ENCODE results near the gene SLC35F2.

SLC35F2 gene

GRCh38 chr11:107821199-107821927 is 37.2 kb downstream of the SLC35F2 start:
- DNase-seq (ENCODE audit: low read depth, low spot score): no peak

DNA sequence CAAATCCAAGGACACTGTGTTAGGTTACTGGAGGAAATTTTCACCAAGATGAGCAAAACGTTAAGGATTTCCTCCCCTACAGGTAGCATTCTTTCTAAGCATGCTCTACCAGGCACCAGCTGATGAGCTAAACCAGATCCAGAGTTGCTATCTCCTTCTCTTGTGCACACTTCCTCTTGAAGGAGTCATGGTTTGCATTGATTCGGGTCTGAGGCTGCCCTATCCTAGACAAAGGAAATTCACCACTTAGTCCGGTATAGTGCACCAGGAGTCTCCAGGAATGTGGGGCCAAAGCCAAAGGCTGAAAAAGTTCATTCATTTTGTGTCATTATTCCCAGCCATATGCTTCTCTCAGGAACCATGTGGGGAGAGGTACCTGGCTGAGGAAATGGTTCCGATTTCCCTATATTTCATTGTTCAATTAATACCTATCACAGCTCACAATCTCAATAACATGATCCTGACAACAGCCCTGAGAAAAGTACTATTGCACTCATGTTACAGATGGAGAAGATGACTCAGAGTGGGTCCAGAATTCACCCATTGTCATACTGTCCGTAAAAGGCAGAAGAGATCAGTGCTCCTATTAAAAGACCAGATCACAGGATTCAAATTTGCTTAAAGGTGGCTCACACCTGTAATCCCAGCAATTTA is 39.1 kb downstream of the SLC35F2 start:
- TF ChIP-seq YY1 (IDR thresholded peaks at IDR 0.05; ENCODE audit: insufficient read depth, insufficient read length) (no peak), SUZ12 (IDR thresholded peaks at IDR 0.05; ENCODE audit: extremely low read depth, insufficient read depth, insufficient read length) (no peak), ZNF274 (IDR thresholded peaks at IDR 0.05; ENCODE audit: low read depth, low read length) (no peak)
- no peak for DNase-seq (ENCODE audit: low read depth, low spot score)
- H3K9ac ChIP-seq (ENCODE audit: insufficient read length, low read depth): no peak overlapping the region
- no peaks in the 10 kb centered on the region for H3K27me3 ChIP-seq (ENCODE audit: insufficient read depth, insufficient read length)
- no peaks in the 10 kb centered on the region for H3K36me3 ChIP-seq (ENCODE audit: insufficient read depth, insufficient read length, low read length)
- H3K9me3 ChIP-seq (ENCODE audit: insufficient read depth, low read length): no peaks in the 10 kb centered on the region
- no peak overlapping the region for H3K4me3 ChIP-seq (ENCODE audit: insufficient read length, low read depth)
- H3K4me1 ChIP-seq (ENCODE audit: insufficient read depth, insufficient read length): no peaks in the 10 kb centered on the region

More at GRCh38 chr11:107821199-107821927, 37.2 kb downstream of the SLC35F2 start:
- Histone ChIP-seq H3K9ac (ENCODE audit: insufficient read length, low read depth) (no peak overlapping the region), H3K9me3 (ENCODE audit: insufficient read depth, low read length) (no peaks in the 10 kb centered on the region), H3K4me1 (ENCODE audit: insufficient read depth, insufficient read length) (no peaks in the 10 kb centered on the region), H3K36me3 (ENCODE audit: insufficient read depth, insufficient read length, low read length) (no peaks in the 10 kb centered on the region), H3K27me3 (ENCODE audit: insufficient read depth, insufficient read length) (no peaks in the 10 kb centered on the region), H3K4me3 (ENCODE audit: insufficient read length, low read depth) (no peak overlapping the region)
- TF ChIP-seq SUZ12 (IDR thresholded peaks at IDR 0.05; ENCODE audit: extremely low read depth, insufficient read depth, insufficient read length): no peak
- TF ChIP-seq YY1 (IDR thresholded peaks at IDR 0.05; ENCODE audit: insufficient read depth, insufficient read length): no peak
- TF ChIP-seq ZNF274 (IDR thresholded peaks at IDR 0.05; ENCODE audit: low read depth, low read length): no peak

DNA sequence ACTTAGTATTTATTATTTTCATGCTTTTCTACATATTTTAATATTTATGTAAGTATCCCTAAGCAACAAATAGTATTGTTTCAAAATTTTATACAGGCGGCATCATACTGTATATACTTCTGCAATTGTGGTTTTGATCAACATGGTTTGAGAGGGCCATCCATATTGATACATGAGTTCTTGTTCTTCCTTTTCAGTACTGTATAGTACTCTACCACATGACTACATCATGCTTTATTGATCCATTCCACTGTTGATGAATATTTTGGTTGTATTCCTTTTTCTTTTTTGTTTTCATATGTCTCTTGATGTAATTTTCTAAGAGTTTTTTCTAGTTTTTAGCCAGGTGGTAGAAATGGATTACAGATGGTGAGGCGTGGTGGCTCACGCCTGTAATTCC is 40.1 kb downstream of the SLC35F2 start:
- Histone ChIP-seq H3K9me3 (ENCODE audit: insufficient read depth, low read length) (no peaks in the 10 kb centered on the region), H3K36me3 (ENCODE audit: insufficient read depth, insufficient read length, low read length) (no peaks in the 10 kb centered on the region), H3K27me3 (ENCODE audit: insufficient read depth, insufficient read length) (no peaks in the 10 kb centered on the region), H3K9ac (ENCODE audit: insufficient read length, low read depth) (no peak overlapping the region), H3K4me1 (ENCODE audit: insufficient read depth, insufficient read length) (no peaks in the 10 kb centered on the region), H3K4me3 (ENCODE audit: insufficient read length, low read depth) (no peak overlapping the region)
- no peak for DNase-seq (ENCODE audit: low read depth, low spot score)
- TF ChIP-seq SUZ12 (IDR thresholded peaks at IDR 0.05; ENCODE audit: extremely low read depth, insufficient read depth, insufficient read length) (no peak), YY1 (IDR thresholded peaks at IDR 0.05; ENCODE audit: insufficient read depth, insufficient read length) (no peak), ZNF274 (IDR thresholded peaks at IDR 0.05; ENCODE audit: low read depth, low read length) (no peak)

GRCh38 chr11:107816028-107816427 is 42.6 kb downstream of the SLC35F2 start:
- no peak for DNase-seq (ENCODE audit: low read depth, low spot score)
- no peak overlapping the region for H3K9ac ChIP-seq (ENCODE audit: insufficient read length, low read depth)
- no peak overlapping the region for H3K4me3 ChIP-seq (ENCODE audit: insufficient read length, low read depth)
- no peaks in the 10 kb centered on the region for H3K4me1 ChIP-seq (ENCODE audit: insufficient read depth, insufficient read length)
- H3K9me3 ChIP-seq (ENCODE audit: insufficient read depth, low read length): no peaks in the 10 kb centered on the region
- peaks cover 5% of the 10 kb centered on the region for H3K36me3 ChIP-seq (ENCODE audit: insufficient read depth, insufficient read length, low read length)
- TF ChIP-seq ZNF274 (IDR thresholded peaks at IDR 0.05; ENCODE audit: low read depth, low read length) (no peak), YY1 (IDR thresholded peaks at IDR 0.05; ENCODE audit: insufficient read depth, insufficient read length) (no peak)
- H3K27me3 ChIP-seq (ENCODE audit: insufficient read depth, insufficient read length): no peaks in the 10 kb centered on the region

DNA sequence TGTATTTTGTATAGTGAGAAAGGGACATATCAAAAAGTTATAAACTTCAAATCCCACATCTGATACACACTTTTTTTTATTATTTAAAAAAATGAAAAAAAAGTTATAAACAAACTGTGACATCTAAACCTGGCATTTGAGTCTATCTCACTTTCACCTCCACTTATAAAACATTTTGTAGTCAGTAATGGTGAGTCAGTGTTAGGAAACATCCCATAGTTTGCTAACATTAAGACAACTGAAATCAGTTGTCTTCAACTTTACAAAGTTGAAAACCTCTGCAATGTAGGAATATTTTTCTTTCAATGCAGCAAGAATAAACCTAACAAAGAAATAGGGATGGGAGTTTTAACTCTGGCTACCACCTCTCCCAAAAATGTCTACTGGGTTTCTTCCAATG is 47.7 kb downstream of the SLC35F2 start:
- Histone ChIP-seq H3K27me3 (ENCODE audit: insufficient read depth, insufficient read length) (no peaks in the 10 kb centered on the region), H3K9me3 (ENCODE audit: insufficient read depth, low read length) (no peaks in the 10 kb centered on the region), H3K36me3 (ENCODE audit: insufficient read depth, insufficient read length, low read length) (peaks cover 20% of the 10 kb centered on the region), H3K4me3 (ENCODE audit: insufficient read length, low read depth) (no peak overlapping the region), H3K4me1 (ENCODE audit: insufficient read depth, insufficient read length) (no peaks in the 10 kb centered on the region), H3K9ac (ENCODE audit: insufficient read length, low read depth) (no peak overlapping the region)
- DNase-seq (ENCODE audit: low read depth, low spot score): no peak
- TF ChIP-seq YY1 (IDR thresholded peaks at IDR 0.05; ENCODE audit: insufficient read depth, insufficient read length) (no peak), SUZ12 (IDR thresholded peaks at IDR 0.05; ENCODE audit: extremely low read depth, insufficient read depth, insufficient read length) (no peak), ZNF274 (IDR thresholded peaks at IDR 0.05; ENCODE audit: low read depth, low read length) (no peak)

DNA sequence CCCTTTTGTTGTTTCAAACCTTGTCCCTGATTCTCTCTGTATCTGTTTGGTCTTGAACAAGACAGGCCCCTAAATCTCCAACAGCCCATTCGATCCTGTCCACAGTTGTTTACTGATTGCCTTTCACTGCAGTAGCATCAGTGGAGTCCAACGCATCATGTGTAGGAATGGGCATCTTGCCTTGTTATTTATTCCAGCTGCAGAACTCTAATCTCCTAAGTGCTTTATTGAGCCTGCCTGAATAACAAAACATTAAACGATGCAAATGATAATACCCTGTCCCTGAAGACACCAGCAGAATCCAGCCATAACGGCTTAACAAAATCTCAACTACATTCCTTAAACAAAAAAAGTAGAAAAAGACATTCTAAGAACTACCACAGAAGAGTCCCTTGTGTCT is 50.1 kb downstream of the SLC35F2 start:
- H3K4me3 ChIP-seq (ENCODE audit: insufficient read length, low read depth): no peak overlapping the region
- H3K9ac ChIP-seq (ENCODE audit: insufficient read length, low read depth): no peak overlapping the region
- H3K27me3 ChIP-seq (ENCODE audit: insufficient read depth, insufficient read length): no peaks in the 10 kb centered on the region
- no peaks in the 10 kb centered on the region for H3K4me1 ChIP-seq (ENCODE audit: insufficient read depth, insufficient read length)
- TF ChIP-seq ZNF274 (IDR thresholded peaks at IDR 0.05; ENCODE audit: low read depth, low read length): no peak
- TF ChIP-seq YY1 (IDR thresholded peaks at IDR 0.05; ENCODE audit: insufficient read depth, insufficient read length): no peak
- no peak for TF ChIP-seq SUZ12 (IDR thresholded peaks at IDR 0.05; ENCODE audit: extremely low read depth, insufficient read depth, insufficient read length)
- DNase-seq (ENCODE audit: low read depth, low spot score): no peak
- H3K9me3 ChIP-seq (ENCODE audit: insufficient read depth, low read length): no peaks in the 10 kb centered on the region
- H3K36me3 ChIP-seq (ENCODE audit: insufficient read depth, insufficient read length, low read length): peaks cover 29% of the 10 kb centered on the region

GRCh38 chr11:107804971-107805370 is 53.6 kb downstream of the SLC35F2 start:
- TF ChIP-seq ZNF274 (IDR thresholded peaks at IDR 0.05; ENCODE audit: low read depth, low read length) (no peak), YY1 (IDR thresholded peaks at IDR 0.05; ENCODE audit: insufficient read depth, insufficient read length) (no peak), SUZ12 (IDR thresholded peaks at IDR 0.05; ENCODE audit: extremely low read depth, insufficient read depth, insufficient read length) (no peak)
- Histone ChIP-seq H3K4me3 (ENCODE audit: insufficient read length, low read depth) (no peak overlapping the region), H3K36me3 (ENCODE audit: insufficient read depth, insufficient read length, low read length) (peaks cover 29% of the 10 kb centered on the region), H3K4me1 (ENCODE audit: insufficient read depth, insufficient read length) (no peaks in the 10 kb centered on the region), H3K27me3 (ENCODE audit: insufficient read depth, insufficient read length) (no peaks in the 10 kb centered on the region), H3K9me3 (ENCODE audit: insufficient read depth, low read length) (no peaks in the 10 kb centered on the region), H3K9ac (ENCODE audit: insufficient read length, low read depth) (no peak overlapping the region)
- no peak for DNase-seq (ENCODE audit: low read depth, low spot score)

Data from NT2/D1 (cell line).